GM18505 (cell line): ENCODE results near the gene IL1RAPL1.

Experiments used
- ATAC-seq: cut with Tn5 transposase; IDR thresholded peaks from one replicate; pipeline ENCODE4 v1.9.1; 2021; ENCODE audit not compliant: unreplicated experiment
- POLR2A ChIP-seq: IDR thresholded peaks from 4 replicates; pipeline ENCODE4 v1.6.1; 2011; ENCODE audit warnings: borderline replicate concordance; ENCODE audit not compliant: insufficient read depth, insufficient read length; ENCODE audit errors: extremely low read depth

The IL1RAPL1 gene

DNA sequence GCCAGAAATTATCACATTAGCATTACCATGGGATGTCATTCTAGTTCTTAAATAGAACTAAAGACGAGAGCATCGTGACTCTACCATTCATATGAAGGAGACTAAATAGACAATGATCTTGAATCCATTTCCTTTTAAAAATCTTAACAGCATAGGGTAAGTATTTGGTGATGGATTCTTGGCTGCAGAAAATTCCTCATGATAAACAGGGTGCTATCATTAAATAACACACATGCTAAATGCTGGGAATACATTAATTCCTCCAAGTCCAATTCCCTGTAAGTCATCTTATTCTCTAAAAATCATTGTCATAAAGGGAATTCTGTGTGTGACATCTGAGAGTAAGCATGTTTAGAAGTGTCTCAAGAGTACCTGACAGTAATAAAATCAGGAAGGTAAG is 1157.7 kb downstream of the IL1RAPL1 start:
- no peak for ATAC-seq
- TF ChIP-seq POLR2A, result no peak

GRCh38 chrX:29746326-29746725 is 1159.1 kb downstream of the IL1RAPL1 start:
- no peak for TF ChIP-seq POLR2A
- ATAC-seq, result no peak

DNA sequence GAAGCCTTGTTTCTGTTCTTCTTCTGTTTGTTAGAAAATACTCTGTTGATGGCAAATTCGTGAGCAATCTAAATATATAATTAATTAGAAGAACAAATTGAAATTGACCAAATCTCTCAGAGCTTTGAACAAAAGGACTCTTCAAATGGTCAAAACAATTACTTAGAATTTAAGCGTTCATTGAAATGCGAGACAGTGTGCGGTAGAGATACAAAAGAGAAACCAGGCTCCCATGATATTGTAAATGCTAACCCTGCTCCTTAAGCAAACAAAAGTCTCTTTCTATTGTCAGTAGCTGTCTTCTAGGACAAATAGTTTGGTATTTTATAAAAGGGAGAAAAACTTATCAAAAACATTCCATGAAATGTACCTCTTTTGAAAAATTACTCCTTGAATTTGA is 1174.8 kb downstream of the IL1RAPL1 start:
- no peak for ATAC-seq
- TF ChIP-seq POLR2A, result no peak

DNA sequence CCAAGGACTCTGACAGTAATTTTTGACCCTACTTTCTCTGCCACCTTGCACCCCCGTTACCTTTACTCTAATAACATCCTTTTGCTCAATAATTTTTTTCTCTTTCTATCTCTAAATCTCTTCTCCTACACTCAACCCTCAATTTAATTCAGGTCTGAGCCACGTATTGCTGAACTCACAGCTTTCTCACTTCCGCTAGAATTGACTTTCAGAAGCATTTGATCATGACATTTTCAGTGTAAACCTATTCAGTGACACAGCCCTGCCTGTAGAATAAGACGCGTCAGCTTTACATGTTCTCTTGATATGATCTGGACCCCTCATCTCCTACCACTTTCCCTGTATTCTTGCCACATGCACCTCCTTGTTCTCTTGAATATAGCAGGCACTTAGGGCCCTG is 1188.6 kb downstream of the IL1RAPL1 start:
- no peak for ATAC-seq

DNA sequence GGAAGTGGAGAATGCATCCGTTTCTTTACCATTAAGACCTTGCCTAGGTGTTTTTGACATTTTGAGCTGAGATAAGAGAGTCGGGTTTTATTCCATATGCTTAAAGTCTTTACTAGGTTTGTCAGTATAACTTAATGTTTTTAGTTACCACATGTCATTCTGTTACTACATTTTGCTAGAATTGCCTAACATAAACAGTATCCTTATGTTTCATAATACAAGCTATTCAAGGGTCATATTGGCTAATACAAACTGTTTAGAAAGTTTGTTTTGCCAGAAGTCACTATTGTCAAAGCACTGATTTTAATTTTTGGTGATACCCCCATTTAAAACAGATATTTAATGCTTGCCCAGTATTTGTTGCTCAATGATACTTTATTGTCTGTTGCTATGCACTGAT is 1200.4 kb downstream of the IL1RAPL1 start:
- TF ChIP-seq POLR2A, result no peak
- no peak for ATAC-seq

More for the DNA sequence above, 1188.6 kb downstream of the IL1RAPL1 start:
- no peak for TF ChIP-seq POLR2A

DNA sequence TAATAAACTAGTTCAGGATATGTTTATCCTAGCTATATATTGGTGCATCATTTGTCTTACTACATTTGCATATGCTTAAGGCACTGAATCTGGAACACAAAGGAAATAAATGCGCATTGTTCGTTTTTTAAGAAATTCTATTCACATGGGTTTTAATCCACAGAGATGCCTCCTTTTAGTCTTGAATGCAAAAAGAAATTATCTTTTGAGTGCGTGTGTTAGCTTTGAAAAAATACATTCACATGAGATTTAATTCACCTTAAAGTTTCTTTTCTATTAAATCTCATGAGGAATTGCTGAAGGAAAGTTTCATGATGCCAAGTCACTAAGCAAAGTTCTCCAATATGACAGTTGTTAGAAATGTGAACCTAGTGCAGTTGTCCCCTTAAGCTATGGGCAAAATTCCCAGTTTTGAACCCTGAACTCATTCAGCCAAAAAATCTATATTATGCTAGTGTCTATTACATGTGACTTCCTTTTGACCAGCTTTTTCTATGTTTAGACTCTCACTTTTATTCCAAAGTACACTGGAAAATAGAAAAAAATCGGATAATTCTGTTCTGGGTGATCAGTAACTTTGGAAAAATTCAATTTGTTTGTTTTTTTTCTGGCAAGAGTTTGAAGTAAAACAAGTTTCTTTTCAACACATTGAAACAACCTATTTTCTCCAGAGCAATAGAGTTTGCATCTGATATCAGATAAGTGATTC is 1201.9 kb downstream of the IL1RAPL1 start:
- ATAC-seq, result no peak
- TF ChIP-seq POLR2A, result no peak

DNA sequence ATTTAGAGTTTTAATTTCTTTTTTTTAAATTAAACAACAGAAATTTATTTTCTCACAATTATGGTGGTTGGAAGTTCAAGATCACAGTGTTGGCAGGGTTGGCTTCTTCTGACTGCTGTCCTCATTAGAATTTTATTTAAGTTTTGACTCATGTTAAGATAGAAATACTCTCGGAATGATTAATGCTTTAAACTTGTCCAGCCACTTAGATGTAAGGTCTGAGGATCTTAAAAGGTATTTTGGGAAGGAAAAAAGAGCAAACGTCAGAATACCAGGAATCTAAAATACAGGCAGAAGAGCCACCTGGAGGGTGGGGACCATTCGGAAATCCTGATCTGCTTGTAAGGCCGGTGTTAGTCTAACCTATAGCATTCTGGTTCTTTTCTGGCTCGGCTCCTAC is 1205.1 kb downstream of the IL1RAPL1 start:
- TF ChIP-seq POLR2A, result no peak
- ATAC-seq, result no peak

- ATAC-seq, result no peak
- no peak for TF ChIP-seq POLR2A
Measured at GRCh38 chrX:29797156-29797555, 1209.9 kb downstream of the IL1RAPL1 start.

DNA sequence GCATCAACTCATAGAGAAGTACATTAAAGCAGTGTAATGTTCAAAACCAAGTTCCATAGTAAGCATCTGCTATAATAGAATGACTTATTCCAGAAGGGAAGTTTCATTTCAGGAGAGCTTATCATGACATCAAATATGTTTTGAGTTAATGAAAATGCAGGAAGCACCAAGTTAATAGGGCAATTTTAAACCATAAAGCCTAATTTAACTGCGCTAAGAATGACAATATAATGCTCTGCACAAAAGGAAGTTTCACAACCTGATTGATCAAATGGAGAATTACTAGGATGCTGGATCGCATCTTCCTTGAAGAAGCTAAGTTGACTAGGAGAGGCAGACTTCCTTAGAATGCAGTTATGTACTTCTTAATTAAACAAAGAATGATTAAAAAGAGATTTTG is 1211.2 kb downstream of the IL1RAPL1 start:
- ATAC-seq, result no peak
- no peak for TF ChIP-seq POLR2A

DNA sequence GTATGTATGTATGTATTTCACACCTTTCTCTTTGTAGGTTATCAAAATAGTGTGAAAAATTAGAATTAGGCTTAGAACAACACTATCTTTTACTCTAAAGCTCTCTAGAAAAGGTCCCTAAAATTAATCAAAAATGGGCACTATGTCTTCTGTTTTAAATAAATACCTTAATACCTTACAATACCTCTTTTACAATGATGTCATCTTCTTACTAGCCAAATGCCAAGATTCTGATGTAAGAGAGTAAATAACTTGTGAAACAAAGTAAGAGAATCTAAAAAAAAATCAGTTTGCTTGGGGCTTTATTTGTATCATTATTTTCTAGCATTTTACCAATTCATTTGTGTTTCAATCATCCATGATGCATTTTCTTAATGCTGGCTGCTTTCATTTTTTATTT is 1225.9 kb downstream of the IL1RAPL1 start:
- TF ChIP-seq POLR2A, result no peak
- ATAC-seq, result no peak

GRCh38 chrX:29824176-29824906 is 1237.1 kb downstream of the IL1RAPL1 start:
- no peak for ATAC-seq
- no peak for TF ChIP-seq POLR2A

DNA sequence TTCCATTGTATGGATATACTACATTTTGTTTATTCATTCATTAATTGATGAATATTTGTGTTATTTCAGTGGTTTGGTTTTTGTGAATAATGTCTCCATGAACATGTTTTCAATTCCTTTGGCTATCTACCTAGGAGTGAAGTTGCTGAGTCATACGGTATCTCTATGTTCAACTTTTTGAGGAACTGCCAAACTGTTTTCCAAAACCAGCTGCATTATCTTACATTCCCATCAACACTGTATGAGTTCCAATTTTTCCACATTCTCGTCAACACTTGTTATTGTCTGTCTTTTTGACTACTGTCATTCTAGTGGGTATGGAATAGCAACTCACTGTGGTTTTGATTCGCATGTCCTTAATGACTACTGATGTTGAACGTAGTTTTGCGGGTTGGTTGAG is 1239.5 kb downstream of the IL1RAPL1 start:
- no peak for ATAC-seq
- TF ChIP-seq POLR2A, result no peak

DNA sequence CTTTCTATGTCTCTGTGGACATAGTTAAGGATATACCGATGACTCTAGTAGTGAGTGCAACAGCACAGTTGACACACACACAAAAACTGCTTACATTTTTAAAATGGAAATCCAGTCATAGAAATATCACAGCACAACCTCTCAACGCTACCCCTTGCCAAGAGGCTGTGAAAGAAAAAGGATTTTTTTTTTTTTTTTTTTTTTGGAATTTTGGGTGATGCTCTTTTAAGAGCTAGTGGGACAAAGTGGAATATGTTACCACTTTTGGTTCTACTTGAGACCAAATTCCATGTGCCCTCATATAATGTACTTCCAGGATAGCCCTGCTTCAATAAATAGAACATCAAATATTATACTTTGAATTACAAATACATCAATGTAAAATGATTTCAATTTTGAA is 1247.1 kb downstream of the IL1RAPL1 start:
- ATAC-seq, result no peak
- TF ChIP-seq POLR2A, result no peak

DNA sequence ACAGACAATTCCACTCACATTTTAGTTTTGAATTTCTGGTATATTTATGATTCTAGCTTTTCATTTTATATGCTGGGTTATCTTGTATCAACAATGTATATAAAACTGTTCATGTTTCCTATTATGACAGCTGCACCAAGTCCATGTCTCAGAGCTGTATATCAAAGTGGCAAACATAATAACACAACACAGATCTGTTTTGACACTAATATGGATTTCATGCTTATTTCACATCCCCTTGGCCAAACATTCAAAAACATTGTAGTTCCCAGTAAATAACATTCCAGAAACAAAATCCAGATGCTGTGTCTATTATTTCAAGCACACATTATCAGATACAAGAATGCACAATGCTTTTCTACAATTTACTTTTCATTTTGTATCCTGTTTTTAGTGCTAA is 1247.5 kb downstream of the IL1RAPL1 start:
- TF ChIP-seq POLR2A, result no peak
- no peak for ATAC-seq
